Measurements from ENCODE around the gene NPAS2.

Gene NPAS2

DNA sequence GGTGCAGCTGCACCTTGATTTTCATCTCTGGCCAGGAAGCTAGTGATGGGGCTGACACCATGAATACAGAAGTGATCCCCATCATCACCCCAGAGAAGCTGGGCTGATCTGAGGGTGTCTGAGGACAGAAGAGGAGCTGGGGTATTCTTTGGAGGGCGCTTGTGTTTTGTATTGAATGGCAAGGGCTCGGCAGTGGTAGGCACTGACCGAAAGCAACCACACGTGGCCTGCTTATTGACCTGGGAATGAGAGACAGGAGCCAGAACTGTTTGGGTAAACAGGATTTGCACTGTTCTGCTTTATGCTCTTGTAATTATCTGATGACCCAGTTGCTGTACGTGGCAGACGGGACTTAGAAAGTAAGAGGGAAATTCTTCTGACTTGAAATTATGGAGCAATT lies 119.5 kb downstream of the NPAS2 start:
- TF ChIP-seq CTCF (IDR thresholded peaks at IDR 0.05; ENCODE audit: control insufficient read depth, insufficient read depth, low read depth, low read length, missing control alignments) = no peak
- DNase-seq (ENCODE audit: low read depth) = no peak
- no peak overlapping the region for H3K4me3 ChIP-seq (ENCODE audit: control insufficient read depth, low read depth, low read length)

DNA sequence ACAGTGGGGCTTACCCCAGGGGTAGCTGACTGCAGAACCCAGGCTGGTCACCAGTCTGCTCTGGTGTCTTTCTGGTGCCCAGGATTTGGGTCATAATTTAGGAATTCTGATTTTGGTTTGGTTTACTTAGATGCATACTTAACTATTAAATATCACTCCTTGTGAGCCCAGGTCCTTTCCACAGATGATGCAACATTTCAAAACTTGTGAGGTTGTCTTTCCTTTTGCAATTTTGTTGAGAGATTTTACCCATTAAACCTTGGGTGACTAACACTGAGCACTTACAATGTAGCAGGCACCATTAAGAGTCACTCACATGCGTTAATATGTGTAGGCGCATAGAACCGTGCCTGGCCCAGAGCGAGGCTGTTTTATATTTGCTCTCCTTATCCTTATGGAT lies 120.3 kb downstream of the NPAS2 start:
- DNase-seq (ENCODE audit: low read depth) = no peak
- H3K4me3 ChIP-seq (ENCODE audit: control insufficient read depth, low read depth, low read length) = no peak overlapping the region
- TF ChIP-seq CTCF (IDR thresholded peaks at IDR 0.05; ENCODE audit: control insufficient read depth, insufficient read depth, low read depth, low read length, missing control alignments) = no peak

DNA sequence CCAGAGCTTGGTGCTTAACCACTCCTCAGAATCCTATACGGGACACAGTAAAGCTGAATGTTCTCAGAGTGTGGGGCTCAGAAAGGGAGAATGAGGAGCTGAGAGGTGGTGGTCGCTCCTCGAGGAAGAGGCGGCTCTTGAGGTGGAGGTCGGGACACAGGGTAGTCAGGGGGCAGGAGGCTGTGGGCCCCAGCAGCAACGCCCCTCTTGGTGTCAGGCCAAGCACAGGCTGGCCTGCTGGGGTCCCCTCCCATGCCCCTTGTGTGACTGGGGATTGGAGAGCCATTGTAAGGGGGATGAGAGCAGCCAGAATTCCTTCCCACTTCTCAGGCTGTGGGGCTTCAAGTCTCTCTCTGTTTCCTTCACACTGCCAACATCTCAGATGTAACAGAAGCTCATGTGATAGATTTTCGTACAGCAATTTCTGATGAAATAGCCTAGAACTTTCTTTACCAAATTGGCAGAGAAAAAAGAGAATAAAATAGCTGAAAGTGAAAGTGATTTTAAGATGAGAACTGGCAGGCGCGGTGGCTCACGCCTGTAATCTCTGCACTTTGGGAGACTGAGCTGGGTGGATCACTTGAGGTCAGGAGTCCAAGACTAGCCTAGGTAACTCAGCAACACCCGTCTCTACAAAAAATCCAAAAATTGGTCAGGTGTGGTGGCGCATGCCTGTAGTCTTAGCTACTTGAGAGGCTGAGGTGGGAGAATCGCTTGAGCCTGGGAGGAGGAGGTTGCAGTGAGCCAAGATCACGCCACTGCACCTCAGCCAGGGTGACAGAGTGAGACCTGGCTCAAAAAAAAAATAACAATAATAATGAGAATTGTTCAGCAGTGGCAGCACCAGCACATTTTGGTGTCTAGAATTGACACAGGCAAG lies 121.1 kb downstream of the NPAS2 start:
- H3K4me3 ChIP-seq (ENCODE audit: control insufficient read depth, low read depth, low read length) = no peak overlapping the region
- TF ChIP-seq CTCF (IDR thresholded peaks at IDR 0.05; ENCODE audit: control insufficient read depth, insufficient read depth, low read depth, low read length, missing control alignments) = no peak

DNA sequence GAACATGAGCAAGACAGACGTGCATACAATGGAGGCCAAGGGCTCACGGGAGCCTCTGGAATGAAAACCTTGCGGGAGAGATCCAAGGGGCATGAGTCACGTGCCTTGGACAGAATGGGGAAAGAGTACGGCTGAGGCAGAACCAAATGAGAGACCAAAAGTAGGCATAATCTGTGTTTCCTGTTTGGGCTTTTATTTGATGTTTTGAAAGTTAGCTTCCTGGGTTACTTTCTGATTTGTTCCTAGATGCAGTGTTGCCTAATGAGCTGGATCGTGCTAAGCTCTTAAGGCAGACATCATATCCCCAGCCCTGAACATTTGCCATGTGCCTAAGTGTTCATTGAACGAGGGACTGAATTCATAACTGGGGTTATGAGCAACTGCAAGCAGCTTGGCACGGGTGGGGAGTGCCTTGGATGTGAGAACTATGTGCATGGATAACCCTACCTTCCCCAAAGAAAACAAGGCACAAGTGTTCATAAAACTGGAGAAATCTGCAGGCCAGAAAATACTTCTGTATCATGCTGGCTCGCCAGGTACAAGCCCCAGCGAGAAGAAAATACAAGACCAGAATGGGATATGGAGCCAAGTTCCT lies 121.8 kb downstream of the NPAS2 start:
- no peak for DNase-seq (ENCODE audit: low read depth)

More for the DNA sequence above, 121.1 kb downstream of the NPAS2 start:
- DNase-seq (ENCODE audit: low read depth) = no peak

DNA sequence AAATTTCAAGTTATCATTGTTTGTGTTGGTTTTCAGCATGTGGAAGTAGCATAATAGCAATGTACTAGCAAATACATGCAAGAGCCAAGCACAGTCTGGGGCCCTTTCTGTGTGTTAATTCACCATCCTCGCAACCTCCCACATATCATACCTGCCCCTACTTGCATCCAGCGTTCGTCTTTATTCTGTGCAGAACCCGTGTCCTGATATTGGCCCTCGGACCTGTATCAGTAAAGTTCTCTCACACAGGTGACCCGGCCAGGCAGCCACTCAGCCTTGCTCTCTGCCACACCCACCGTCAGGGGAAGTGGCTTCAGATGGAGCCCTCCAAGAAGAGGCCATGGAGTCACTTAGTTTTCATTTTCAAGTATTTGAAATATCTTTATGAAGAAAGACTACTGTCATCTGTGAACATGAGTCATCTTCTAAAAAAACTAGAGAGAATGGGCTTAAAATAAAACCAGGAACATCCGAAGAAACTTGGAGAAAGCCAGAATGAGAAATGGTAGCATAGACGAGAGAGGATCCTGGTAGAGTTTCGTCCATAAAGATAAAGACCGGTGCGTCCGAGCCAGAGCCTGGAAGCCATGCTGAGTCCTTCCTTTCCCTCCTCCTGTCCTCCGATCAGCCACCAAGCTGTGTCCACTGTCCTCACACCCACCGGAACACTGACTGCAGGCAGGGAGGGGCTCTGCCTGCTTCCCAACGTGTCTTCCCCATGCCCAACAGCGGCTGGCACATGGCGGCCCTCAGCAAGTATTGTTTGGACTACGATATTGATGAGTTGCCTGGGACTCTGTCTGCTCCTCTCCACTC lies 124.9 kb downstream of the NPAS2 start:
- no peak overlapping the region for H3K4me3 ChIP-seq (ENCODE audit: control insufficient read depth, low read depth, low read length)
- no peak for DNase-seq (ENCODE audit: low read depth)
- TF ChIP-seq CTCF (IDR thresholded peaks at IDR 0.05; ENCODE audit: control insufficient read depth, insufficient read depth, low read depth, low read length, missing control alignments) = no peak

More for the DNA sequence above, 121.8 kb downstream of the NPAS2 start:
- H3K4me3 ChIP-seq (ENCODE audit: control insufficient read depth, low read depth, low read length) = no peak overlapping the region
- no peak for TF ChIP-seq CTCF (IDR thresholded peaks at IDR 0.05; ENCODE audit: control insufficient read depth, insufficient read depth, low read depth, low read length, missing control alignments)

- no peak overlapping the region for H3K4me3 ChIP-seq (ENCODE audit: control insufficient read depth, low read depth, low read length)
- DNase-seq (ENCODE audit: low read depth) = no peak
- TF ChIP-seq CTCF (IDR thresholded peaks at IDR 0.05; ENCODE audit: control insufficient read depth, insufficient read depth, low read depth, low read length, missing control alignments) = no peak
Observed at GRCh38 chr2:100945433-100945740, 125.4 kb downstream of the NPAS2 start.

Data from AG09309 (cell line).